Neural crest cell (in vitro differentiated cells): ENCODE measurements around the gene IGDCC3. TPM values are rescaled to one million over a fixed set of nuclear protein-coding genes. Genes with fewer than 3 reads are reported as not detected.

Experiments
- DNase-seq: peaks from one replicate; pipeline ENCODE4 v3.0.0; 2021; ENCODE audit warnings: low read depth, mixed read lengths, low spot score
- H3K27ac Mint-ChIP-seq: one replicate; pipeline ENCODE4 v1.8.0; 2021; ENCODE audit warnings: mild to moderate bottlenecking, mixed read lengths; ENCODE audit not compliant: unreplicated experiment
- H3K27me3 Mint-ChIP-seq: 2 replicates; pipeline ENCODE4 v1.8.0; 2021; ENCODE audit warnings: low read depth, mild to moderate bottlenecking, mixed read lengths
- H3K36me3 Mint-ChIP-seq: 2 replicates; pipeline ENCODE4 v1.8.0; 2021; ENCODE audit warnings: low read depth, mild to moderate bottlenecking, mixed read lengths
- H3K4me1 Mint-ChIP-seq: 2 replicates; pipeline ENCODE4 v1.8.0; 2021; ENCODE audit warnings: mixed read lengths
- H3K4me3 Mint-ChIP-seq: one replicate; pipeline ENCODE4 v1.8.0; 2021; ENCODE audit warnings: mild to moderate bottlenecking, mixed read lengths
- H3K9me3 Mint-ChIP-seq: 2 replicates; pipeline ENCODE4 v1.8.0; 2021; ENCODE audit warnings: mixed read lengths
- CTCF ChIP-seq: fragments of 200-600 bp; sonication (generic); conservative IDR thresholded peaks from 2 replicates; pipeline ENCODE4 v1.5.0; 2021; ENCODE audit warnings: antibody characterized with exemption, mild to moderate bottlenecking
- total RNA-seq: library from RNA; stranded (reverse); gene quantifications from 2 replicates; pipeline ENCODE4 v1.2.1, GENCODE V29; 2021

IGDCC3 gene
- total RNA-seq, 1 donor from 2014 or later, result 300 TPM

- H3K27ac Mint-ChIP-seq, result no peak overlapping the region
- H3K27me3 Mint-ChIP-seq, result no peaks in the 10 kb centered on the region
- no peaks in the 10 kb centered on the region for H3K9me3 Mint-ChIP-seq
- H3K4me3 Mint-ChIP-seq, result no peak overlapping the region
- peaks cover 35% of the 10 kb centered on the region for H3K4me1 Mint-ChIP-seq
- no peak for DNase-seq
- peaks cover 7% of the 10 kb centered on the region for H3K36me3 Mint-ChIP-seq
- TF ChIP-seq CTCF, result no peak
Observed at GRCh38 chr15:65330934-65331645, 46.7 kb downstream of the IGDCC3 start.

GRCh38 chr15:65329984-65330735 is 47.6 kb downstream of the IGDCC3 start:
- no peak overlapping the region for H3K27ac Mint-ChIP-seq
- no peaks in the 10 kb centered on the region for H3K27me3 Mint-ChIP-seq
- no peaks in the 10 kb centered on the region for H3K9me3 Mint-ChIP-seq
- TF ChIP-seq CTCF, result no peak
- DNase-seq, result no peak
- peaks cover 7% of the 10 kb centered on the region for H3K36me3 Mint-ChIP-seq
- H3K4me1 Mint-ChIP-seq, result peaks cover 30% of the 10 kb centered on the region
- H3K4me3 Mint-ChIP-seq, result no peak overlapping the region

GRCh38 chr15:65329288-65329983 is 48.4 kb downstream of the IGDCC3 start:
- no peaks in the 10 kb centered on the region for H3K27me3 Mint-ChIP-seq

GRCh38 chr15:65328506-65329287 is 49.1 kb downstream of the IGDCC3 start:
- DNase-seq, result no peak
- H3K4me3 Mint-ChIP-seq, result no peak overlapping the region
- no peaks in the 10 kb centered on the region for H3K9me3 Mint-ChIP-seq
- H3K36me3 Mint-ChIP-seq, result peaks cover 7% of the 10 kb centered on the region
- H3K27ac Mint-ChIP-seq, result no peak overlapping the region
- TF ChIP-seq CTCF, result no peak
- H3K27me3 Mint-ChIP-seq, result no peaks in the 10 kb centered on the region
- H3K4me1 Mint-ChIP-seq, result peaks cover 19% of the 10 kb centered on the region

More at GRCh38 chr15:65329288-65329983, 48.4 kb downstream of the IGDCC3 start:
- H3K27ac Mint-ChIP-seq, result no peak overlapping the region
- H3K4me3 Mint-ChIP-seq, result no peak overlapping the region
- H3K4me1 Mint-ChIP-seq, result peaks cover 26% of the 10 kb centered on the region
- DNase-seq, result no peak
- no peaks in the 10 kb centered on the region for H3K9me3 Mint-ChIP-seq
- TF ChIP-seq CTCF, result no peak
- peaks cover 7% of the 10 kb centered on the region for H3K36me3 Mint-ChIP-seq
